OCI-LY7 (cell line): ENCODE measurements around the gene RNF123. TPM values are rescaled to one million over a fixed set of nuclear protein-coding genes. Genes with fewer than 3 reads are reported as not detected.

Experiments used
- BruUV-seq: library from RNA; stranded (reverse); fragments of 400-500 nt; replicated peaks from 2 replicates; lab custom pipeline; 2021; lab: Mats Ljungman, UMichigan
- CTCF ChIA-PET: fragments of 300-600 bp; sonication (Branson Sonifier 250); formaldehyde crosslinking; loops from one replicate; lab custom pipeline; 2022; ENCODE audit warnings: antibody characterized with exemption; ENCODE audit not compliant: unreplicated experiment; lab: Charles Lee
- POLR2A ChIA-PET: fragments of 300-600 bp; sonication (Branson Sonifier 250); formaldehyde crosslinking; loops from one replicate; lab custom pipeline; 2022; ENCODE audit warnings: antibody characterized with exemption; lab: Charles Lee
- DNase-seq: peaks from one replicate; pipeline ENCODE4 v3.0.0-alpha.2; 2015; ENCODE audit warnings: low spot score
- H2AFZ ChIP-seq: fragments of 200-600 bp; sonication (generic), shearing (Covaris generic); 2 replicates; pipeline ENCODE4 v1.6.1; 2014; ENCODE audit warnings: mild to moderate bottlenecking, antibody characterized with exemption, low read length, moderate library complexity
- H3K27ac ChIP-seq: fragments of 200-600 bp; sonication (generic); 2 replicates; pipeline ENCODE4 v1.5.1; 2014; ENCODE audit warnings: mixed run types, low read depth, mild to moderate bottlenecking, moderate library complexity, low read length, inconsistent platforms; ENCODE audit not compliant: poor library complexity, severe bottlenecking
- H3K36me3 ChIP-seq: fragments of 200-600 bp; sonication (generic); 2 replicates; pipeline ENCODE4 v1.6.1; 2014; ENCODE audit warnings: mild to moderate bottlenecking, antibody characterized with exemption, low read length, moderate library complexity, mixed read lengths; ENCODE audit not compliant: insufficient read depth
- H3K4me1 ChIP-seq: fragments of 200-600 bp; sonication (generic); 2 replicates; pipeline ENCODE4 v1.5.1; 2014; ENCODE audit warnings: mild to moderate bottlenecking, low read length; ENCODE audit not compliant: insufficient read depth, poor library complexity, severe bottlenecking
- H3K4me2 ChIP-seq: fragments of 200-600 bp; sonication (generic); 2 replicates; pipeline ENCODE4 v1.6.1; 2014; ENCODE audit warnings: mild to moderate bottlenecking, low read length
- H3K4me3 ChIP-seq: fragments of 200-600 bp; sonication (generic); 2 replicates; pipeline ENCODE4 v1.5.1; 2014; ENCODE audit warnings: mild to moderate bottlenecking, low read depth, low read length; ENCODE audit not compliant: poor library complexity, severe bottlenecking
- H3K79me2 ChIP-seq: fragments of 200-600 bp; sonication (generic); 2 replicates; pipeline ENCODE4 v1.6.1; 2016; ENCODE audit warnings: low read depth, mild to moderate bottlenecking, low read length, moderate library complexity, mixed read lengths; ENCODE audit not compliant: insufficient read depth
- H3K9me2 ChIP-seq: fragments of 200-600 bp; sonication (generic); 2 replicates; pipeline ENCODE4 v1.6.1; 2016; ENCODE audit warnings: mild to moderate bottlenecking, low read length, mixed read lengths; ENCODE audit not compliant: insufficient read depth
- H3K9me3 ChIP-seq: fragments of 200-600 bp; sonication (generic); 2 replicates; pipeline ENCODE4 v1.6.1; 2014; ENCODE audit warnings: mild to moderate bottlenecking, mixed run types, low read length, mixed read lengths
- H4K20me1 ChIP-seq: fragments of 200-600 bp; sonication (generic); 2 replicates; pipeline ENCODE4 v1.6.1; 2014; ENCODE audit warnings: mild to moderate bottlenecking, antibody characterized with exemption, low read length, moderate library complexity, mixed read lengths; ENCODE audit not compliant: insufficient read depth
- CTCF ChIP-seq: fragments of 200-600 bp; sonication (generic); conservative IDR thresholded peaks from 2 replicates; pipeline ENCODE4 v1.5.1; 2014; ENCODE audit warnings: mild to moderate bottlenecking, antibody characterized with exemption, low read length, moderate library complexity, mixed read lengths
- EZH2phosphoT487 ChIP-seq: fragments of 200-600 bp; sonication (generic); IDR thresholded peaks from 2 replicates; pipeline ENCODE4 v1.6.1; 2018; ENCODE audit warnings: low read depth, borderline replicate concordance, mild to moderate bottlenecking, mixed run types, antibody characterized with exemption, low read length, moderate library complexity, mixed read lengths
- intact Hi-C: fragments of 100-400 bp; cut with micrococcal nuclease; formaldehyde crosslinking; loops from one replicate; pipeline ENCODE4 v1.10.0; 2022; ENCODE audit not compliant: unreplicated experiment
- total RNA-seq, 2 experiments: library from RNA; depleted of rRNA in 1 of 2; stranded (reverse); fragments of >200 nt in 1 of 2; shearing (Covaris generic) in 1 of 2; gene quantifications; 2 replicates each; pipeline ENCODE4 v1.2.3, GENCODE V29; 2014 to 2022

The RNF123 gene
- total RNA-seq, 2 experiments from 2014 or later = 20.8 to 48.4 TPM

- Histone ChIP-seq H3K4me3 (no peak overlapping the region), H3K4me2 (no peak overlapping the region), H3K9me3 (no peaks in the 10 kb centered on the region), H3K9me2 (no peaks in the 10 kb centered on the region), H3K36me3 (peaks cover 7% of the 10 kb centered on the region; the same call in 1 of the 2 replicates), H2AFZ (no peak overlapping the region), H3K79me2 (no peaks in the 10 kb centered on the region), H4K20me1 (no peaks in the 10 kb centered on the region), H3K4me1 (no peaks in the 10 kb centered on the region), H3K27ac (no peak overlapping the region)
- CTCF ChIA-PET = no interaction called here
- no peak for DNase-seq
- BruUV-seq = no TSS peak
- intact Hi-C loops = loop anchor here (5.0 kb wide), 1 partner anchor 207 kb away; no protein-coding TSS in a partner anchor
- POLR2A ChIA-PET = no interaction called here
- no peak for TF ChIP-seq CTCF
- TF ChIP-seq EZH2phosphoT487 = no peak
Observed at GRCh38 chr3:49700014-49700413, 10.7 kb downstream of the RNF123 start.

- Histone ChIP-seq H3K27ac (no peak overlapping the region), H2AFZ (no peak overlapping the region), H3K4me3 (no peak overlapping the region), H3K79me2 (no peaks in the 10 kb centered on the region), H3K9me2 (no peaks in the 10 kb centered on the region), H4K20me1 (no peaks in the 10 kb centered on the region), H3K36me3 (peaks cover 8% of the 10 kb centered on the region; the same call in 1 of the 2 replicates), H3K4me1 (no peaks in the 10 kb centered on the region), H3K4me2 (no peak overlapping the region), H3K9me3 (no peaks in the 10 kb centered on the region)
- intact Hi-C loops = loop anchor here (5.0 kb wide), 1 partner anchor 207 kb away; no protein-coding TSS in a partner anchor
- POLR2A ChIA-PET = no interaction called here
- no TSS peak for BruUV-seq
- CTCF ChIA-PET = no interaction called here
- DNase-seq = no peak
- TF ChIP-seq CTCF (peak; percentile 51; the same call in 1 of the 2 replicates), EZH2phosphoT487 (no peak)
Observed at GRCh38 chr3:49700453-49701128, 11.2 kb downstream of the RNF123 start.
